GM18861 (cell line): Measurements from ENCODE around the gene OPRD1.

Experiments used
- ATAC-seq: cut with Tn5 transposase; IDR thresholded peaks from one replicate; pipeline ENCODE4 v1.9.1; 2021; ENCODE audit not compliant: unreplicated experiment

OPRD1 gene

GRCh38 chr1:28902738-28903137, 90.8 kb downstream of the OPRD1 start:
- no peak for ATAC-seq

- ATAC-seq = no peak
Observed at GRCh38 chr1:28905921-28906666, 94.1 kb downstream of the OPRD1 start.

- no peak for ATAC-seq
Observed at GRCh38 chr1:28909198-28909597, 97.2 kb downstream of the OPRD1 start.

- ATAC-seq = no peak
Observed at GRCh38 chr1:28910379-28911115, 98.6 kb downstream of the OPRD1 start.

GRCh38 chr1:28913786-28914227, 101.8 kb downstream of the OPRD1 start:
- no peak for ATAC-seq

GRCh38 chr1:28914228-28915030, 102.5 kb downstream of the OPRD1 start, which contains the start of gene EPB41:
EPB41 (plus strand) TSS chr1:28914569; CDS start chr1:28987438, 72,869 bp downstream.
- peak; percentile 78 for ATAC-seq

GRCh38 chr1:28915031-28915895, 103.3 kb downstream of the OPRD1 start:
- ATAC-seq = no peak

GRCh38 chr1:28917757-28918118, 105.8 kb downstream of the OPRD1 start:
- ATAC-seq = no peak
